Measurements from ENCODE around the gene MYL6. TPM values are rescaled to one million over a fixed set of nuclear protein-coding genes. Genes with fewer than 3 reads are reported as not detected.

The MYL6 gene
- total and polyA plus RNA-seq, 2 donors (not counting 3 experiments of a cell fraction or from before 2014, with no cell fraction given): 2,543 to 8,470 TPM

GRCh38 chr12:56204275-56204674 is 46.1 kb downstream of the MYL6 start:
- no peak for FAIRE-seq
- no peak overlapping the region for H3K27ac ChIP-seq (ENCODE audit: insufficient read depth, low read depth, low read length)
- no peak for TF ChIP-seq JUN (IDR thresholded peaks at IDR 0.05; ENCODE audit: borderline replicate concordance, insufficient read depth, insufficient read length, low read depth)
- no peak for TF ChIP-seq POLR2AphosphoS5 (IDR thresholded peaks at IDR 0.05; ENCODE audit: insufficient read depth, low read depth, low read length)
- TF ChIP-seq, protein P1, sequence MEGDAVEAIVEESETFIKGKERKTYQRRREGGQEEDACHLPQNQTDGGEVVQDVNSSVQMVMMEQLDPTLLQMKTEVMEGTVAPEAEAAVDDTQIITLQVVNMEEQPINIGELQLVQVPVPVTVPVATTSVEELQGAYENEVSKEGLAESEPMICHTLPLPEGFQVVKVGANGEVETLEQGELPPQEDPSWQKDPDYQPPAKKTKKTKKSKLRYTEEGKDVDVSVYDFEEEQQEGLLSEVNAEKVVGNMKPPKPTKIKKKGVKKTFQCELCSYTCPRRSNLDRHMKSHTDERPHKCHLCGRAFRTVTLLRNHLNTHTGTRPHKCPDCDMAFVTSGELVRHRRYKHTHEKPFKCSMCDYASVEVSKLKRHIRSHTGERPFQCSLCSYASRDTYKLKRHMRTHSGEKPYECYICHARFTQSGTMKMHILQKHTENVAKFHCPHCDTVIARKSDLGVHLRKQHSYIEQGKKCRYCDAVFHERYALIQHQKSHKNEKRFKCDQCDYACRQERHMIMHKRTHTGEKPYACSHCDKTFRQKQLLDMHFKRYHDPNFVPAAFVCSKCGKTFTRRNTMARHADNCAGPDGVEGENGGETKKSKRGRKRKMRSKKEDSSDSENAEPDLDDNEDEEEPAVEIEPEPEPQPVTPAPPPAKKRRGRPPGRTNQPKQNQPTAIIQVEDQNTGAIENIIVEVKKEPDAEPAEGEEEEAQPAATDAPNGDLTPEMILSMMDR (IDR thresholded peaks at IDR 0.05; ENCODE audit: extremely low read depth in 1 of 2, insufficient read depth in 1 of 2, low read depth in 1 of 2, low read length in 2 of 2): no peak
- no peak for TF ChIP-seq MYC (IDR thresholded peaks at IDR 0.05; ENCODE audit: low read depth, low read length)
- TF ChIP-seq EZH2 (IDR thresholded peaks at IDR 0.05; ENCODE audit: borderline replicate concordance, low read depth, low read length, severe bottlenecking): no peak
- TF ChIP-seq POLR2A (IDR thresholded peaks at IDR 0.05; ENCODE audit: low read depth, low read length): no peak
- TF ChIP-seq GATA2 (IDR thresholded peaks at IDR 0.05; ENCODE audit: insufficient read depth, insufficient read length, low read depth, low read length): no peak
- TF ChIP-seq MAX (IDR thresholded peaks at IDR 0.05; ENCODE audit: insufficient read depth, insufficient read length): no peak
- no peak for TF ChIP-seq FOS (IDR thresholded peaks at IDR 0.05; ENCODE audit: borderline replicate concordance, insufficient read depth, low read length)
- H3K4me2 ChIP-seq (ENCODE audit: insufficient read depth, low read length): no peak overlapping the region
- intact Hi-C loops (cut with micrococcal nuclease) (no loop called here), dilution Hi-C loops (cut with MboI; ENCODE audit: extremely low pct_ligation_motif_present, low sequenced_read_pairs) (no loop called here)
- CTCF ChIA-PET: interaction anchor here (2.2 to 8.5 kb wide), 4 partner anchors 8 to 260 kb away, joined by 10 to 63 read pairs (median 36); partner anchors contain the start of genes RNF41 and SMARCC2
- no peaks in the 10 kb centered on the region for H3K9me1 ChIP-seq (replicated peaks; ENCODE audit: control insufficient read depth, extremely low read depth, insufficient read depth, low read length)
- H3K27me3 ChIP-seq (ENCODE audit: control insufficient read depth in 2 of 2, insufficient read depth in 2 of 2, low read length in 2 of 2): no peaks in the 10 kb centered on the region
- H3K36me3 ChIP-seq (ENCODE audit: control insufficient read depth in 2 of 2, extremely low read depth in 1 of 2, insufficient read depth in 2 of 2, low read length in 2 of 2): peaks cover 12 to 29% of the 10 kb centered on the region in 2 experiments
- H3K4me1 ChIP-seq (ENCODE audit: control insufficient read depth, extremely low read depth, insufficient read depth, low read length): peaks cover 18% of the 10 kb centered on the region
- no peaks in the 10 kb centered on the region for H3K9me3 ChIP-seq (replicated peaks; ENCODE audit: control insufficient read depth, insufficient read depth, low read length)
- POLR2A ChIA-PET: interaction anchor here (2.8 kb wide), 1 partner anchor 17 kb away, joined by 12 read pairs; the partner anchor contains the start of gene RNF41
- H2AFZ ChIP-seq (ENCODE audit: low read depth, low read length): no peak overlapping the region
- no peaks in the 10 kb centered on the region for H3K79me2 ChIP-seq (ENCODE audit: control insufficient read depth, insufficient read depth, low read length)
- no peak overlapping the region for H3K4me3 ChIP-seq (replicated peaks in 1 of 3; ENCODE audit: insufficient read depth in 1 of 3, low read depth in 1 of 3, low read length in 3 of 3)
- DNase-seq (ENCODE audit: low read depth, low spot score): no peak
- no peaks in the 10 kb centered on the region for H4K20me1 ChIP-seq (replicated peaks; ENCODE audit: control insufficient read depth, extremely low read depth, insufficient read depth, low read length)
- H3K9ac ChIP-seq (replicated peaks; ENCODE audit: extremely low read depth, insufficient read depth, low read length): no peak overlapping the region
- BruUV-seq (replicated peaks): no TSS peak
